D721Med (cell line): ENCODE data around the gene PLAGL2.

ENCODE experiments used
- DNase-seq: peaks from one replicate; pipeline ENCODE4 v3.0.0; 2011; ENCODE audit warnings: low spot score; ENCODE audit not compliant: insufficient read length
- FAIRE-seq: peaks from 2 replicates; lab custom pipeline; 2011; peaks lifted over from hg19 to GRCh38; lab: Jason Lieb, UNC
- CTCF ChIP-seq: IDR thresholded peaks from 2 replicates; pipeline ENCODE4 v1.5.1; 2012; ENCODE audit warnings: mild to moderate bottlenecking, control low read depth; ENCODE audit not compliant: insufficient read depth; ENCODE audit errors: missing control alignments

PLAGL2 gene

DNA sequence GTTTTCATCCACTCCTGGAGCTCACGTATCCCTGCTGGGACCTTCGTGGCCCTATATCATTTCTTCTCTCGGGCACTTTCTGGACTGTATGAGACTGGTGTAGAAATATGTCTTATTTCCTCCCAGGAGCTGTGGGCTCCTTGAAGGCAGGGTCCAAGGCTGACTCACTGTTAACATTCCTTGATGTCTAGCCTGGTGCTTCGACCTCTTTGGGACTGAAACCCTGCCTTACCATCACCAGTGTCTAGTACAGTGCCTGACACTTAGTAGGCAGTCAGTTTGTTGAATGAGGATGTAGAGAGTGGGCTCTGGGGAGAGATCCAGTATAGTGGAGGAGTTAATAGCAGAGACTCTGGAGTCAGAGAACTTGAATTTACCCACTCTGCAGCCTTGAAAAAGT is 23.7 kb upstream of the PLAGL2 start:
- FAIRE-seq (no peak), DNase-seq (no peak)
- TF ChIP-seq CTCF = no peak

DNA sequence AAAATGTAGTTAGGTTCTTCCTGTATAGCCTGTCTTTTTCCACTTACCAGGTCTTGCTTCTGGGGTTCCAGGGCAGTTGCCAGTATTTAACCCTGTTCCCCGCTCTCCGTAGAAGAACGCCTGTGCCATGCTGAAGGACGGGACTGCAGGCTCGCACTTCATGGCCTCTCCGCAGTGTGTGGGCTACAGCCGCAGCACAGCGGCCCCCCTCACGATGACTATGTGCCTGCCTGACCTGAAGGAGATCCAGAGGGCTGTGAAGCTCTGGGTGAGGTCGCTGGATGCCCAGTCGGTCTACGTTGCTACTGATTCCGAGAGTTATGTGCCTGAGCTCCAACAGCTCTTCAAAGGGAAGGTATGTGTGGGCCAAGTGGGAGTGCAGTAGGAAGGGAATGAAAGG is 23.2 kb upstream of the PLAGL2 start:
- FAIRE-seq = no peak
- no peak for TF ChIP-seq CTCF
- DNase-seq = no peak

DNA sequence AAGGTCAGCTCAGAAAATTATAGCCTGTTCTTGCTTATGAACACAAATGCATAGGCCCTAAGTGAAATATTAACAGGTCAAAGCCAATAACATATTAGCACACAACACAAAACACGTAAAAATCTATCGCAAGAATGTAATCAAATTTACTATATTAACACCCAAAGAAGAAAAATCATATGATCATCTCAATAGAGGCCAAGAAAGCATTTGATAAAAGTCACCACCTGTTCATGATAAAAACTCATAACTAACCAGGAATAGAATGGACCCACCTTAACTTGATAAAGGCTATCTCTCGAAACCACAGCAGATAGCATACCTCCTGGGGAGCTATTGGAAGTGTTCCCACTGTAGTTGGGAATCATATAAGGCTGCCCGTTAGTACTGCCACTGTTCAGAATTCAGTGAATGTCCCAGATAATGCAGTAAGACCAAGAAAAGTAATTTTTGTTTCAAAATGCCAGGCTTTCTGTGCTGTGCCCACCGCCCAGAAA is 21.8 kb upstream of the PLAGL2 start:
- FAIRE-seq = no peak

GRCh38 chr20:32227744-32228688 is 20.5 kb upstream of the PLAGL2 start:
- no peak for TF ChIP-seq CTCF
- FAIRE-seq (no peak), DNase-seq (no peak)

More for the DNA sequence above, 21.8 kb upstream of the PLAGL2 start:
- no peak for TF ChIP-seq CTCF
- DNase-seq = no peak

DNA sequence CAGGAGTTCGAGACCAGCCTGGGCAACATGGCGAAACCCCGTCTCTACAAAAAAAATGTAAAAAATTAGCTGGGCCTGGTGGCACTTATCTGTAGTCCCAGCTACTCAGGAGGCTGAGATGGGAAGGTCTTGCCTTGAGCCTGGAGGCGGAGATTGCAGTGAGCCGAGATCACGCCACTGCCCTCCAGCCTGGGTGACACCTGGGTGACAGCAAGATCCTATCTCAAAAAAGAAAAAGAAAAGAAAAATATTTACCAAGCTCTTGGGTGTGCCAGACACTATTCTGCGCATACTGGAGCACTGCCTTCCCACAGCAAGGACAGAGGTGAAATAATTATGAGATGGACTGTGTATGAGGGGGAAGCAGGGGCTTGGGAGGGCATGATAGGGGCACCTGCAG is 19.8 kb upstream of the PLAGL2 start:
- no peak for TF ChIP-seq CTCF
- no peak for FAIRE-seq

GRCh38 chr20:32226391-32226790 is 18.8 kb upstream of the PLAGL2 start:
- FAIRE-seq (no peak), DNase-seq (no peak)
- TF ChIP-seq CTCF = no peak

More for the DNA sequence above, 19.8 kb upstream of the PLAGL2 start:
- DNase-seq = no peak

- DNase-seq = no peak
- TF ChIP-seq CTCF = no peak
- FAIRE-seq = no peak
Observed at GRCh38 chr20:32224463-32224862, 16.9 kb upstream of the PLAGL2 start.
